HUES6 (cell line): Measurements from ENCODE around the gene DZANK1.
"Not testable (repeated sequence)": the region's sequence is repeated elsewhere in the genome, so short reads cannot be mapped to it uniquely, and the experiment has no call there.

Experiments
- H3K27ac ChIP-seq: 2 replicates; pipeline ENCODE4 v1.7.0; 2013; ENCODE audit warnings: low read depth, mild to moderate bottlenecking, low read length, inconsistent platforms
- H3K27me3 ChIP-seq: 2 replicates; pipeline ENCODE4 v1.6.1; 2013; ENCODE audit warnings: low read length; ENCODE audit not compliant: control insufficient read depth, insufficient read depth
- H3K36me3 ChIP-seq: 2 replicates; pipeline ENCODE4 v1.6.1; 2013; ENCODE audit warnings: low read length; ENCODE audit not compliant: control insufficient read depth, insufficient read depth
- H3K4me1 ChIP-seq: 2 replicates; pipeline ENCODE4 v1.6.1; 2013; ENCODE audit warnings: low read length; ENCODE audit not compliant: control insufficient read depth, insufficient read depth
- H3K4me3 ChIP-seq: 2 replicates; pipeline ENCODE4 v1.5.1; 2013; ENCODE audit warnings: low read depth, low read length
- H3K9ac ChIP-seq: one replicate; pipeline ENCODE4 v1.6.1; 2013; ENCODE audit warnings: mild to moderate bottlenecking, low read length
- H3K9me3 ChIP-seq: 2 replicates; pipeline ENCODE4 v1.6.1; 2013; ENCODE audit warnings: low read depth, low read length; ENCODE audit not compliant: control insufficient read depth, insufficient read depth

The DZANK1 gene

DNA sequence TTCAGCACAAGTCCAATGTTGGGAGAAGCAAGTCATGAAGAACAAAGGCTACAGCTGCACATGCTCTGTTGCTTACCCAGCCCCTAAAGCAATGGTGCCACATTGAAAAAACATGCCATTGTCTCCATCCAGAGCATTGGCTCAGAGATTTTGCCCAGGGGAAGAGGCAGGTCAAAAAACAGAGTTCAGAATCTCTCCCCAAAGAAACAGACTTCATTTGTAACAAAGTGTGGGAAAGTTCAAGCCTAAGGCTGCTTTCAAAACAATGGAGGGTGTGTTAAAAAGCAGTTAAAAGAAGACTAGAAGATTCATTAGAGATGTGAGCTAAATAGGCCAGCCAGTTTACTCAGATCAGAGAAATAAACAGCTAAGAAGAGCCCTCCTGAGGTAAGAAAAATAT, 63.6 kb downstream of the DZANK1 start:
- H3K9me3 ChIP-seq: peaks cover 14% of the 10 kb centered on the region
- H3K36me3 ChIP-seq: peaks cover 4% of the 10 kb centered on the region; the same call in 1 of the 2 replicates
- no peak overlapping the region for H3K9ac ChIP-seq
- no peak overlapping the region for H3K4me3 ChIP-seq
- H3K27ac ChIP-seq: no peak overlapping the region
- H3K4me1 ChIP-seq: no peaks in the 10 kb centered on the region
- H3K27me3 ChIP-seq: no peaks in the 10 kb centered on the region

DNA sequence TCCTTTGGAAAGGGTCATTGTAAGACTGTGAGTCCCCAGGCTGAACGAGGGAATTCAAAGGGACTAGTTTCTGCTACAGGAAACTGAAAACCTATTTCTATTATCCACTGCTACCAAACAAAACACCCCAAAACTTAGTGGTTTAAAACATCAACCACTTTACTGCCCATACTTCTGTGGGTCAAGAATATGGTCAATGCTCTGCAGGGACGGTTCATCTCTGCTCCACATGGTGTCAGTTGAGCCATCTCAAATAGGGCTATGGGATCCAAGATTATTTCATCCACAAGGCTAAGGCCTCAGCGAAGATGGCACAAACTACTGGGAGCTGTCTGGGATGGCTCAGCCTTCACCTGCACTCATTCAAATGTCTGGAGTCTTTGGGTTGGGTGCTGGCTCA, 65.5 kb downstream of the DZANK1 start:
- Histone ChIP-seq H3K4me3 (no peak overlapping the region), H3K9ac (no peak overlapping the region), H3K4me1 (no peaks in the 10 kb centered on the region), H3K36me3 (peaks cover 6% of the 10 kb centered on the region; the same call in 1 of the 2 replicates), H3K9me3 (peaks cover 14% of the 10 kb centered on the region), H3K27me3 (no peaks in the 10 kb centered on the region), H3K27ac (no peak overlapping the region)

DNA sequence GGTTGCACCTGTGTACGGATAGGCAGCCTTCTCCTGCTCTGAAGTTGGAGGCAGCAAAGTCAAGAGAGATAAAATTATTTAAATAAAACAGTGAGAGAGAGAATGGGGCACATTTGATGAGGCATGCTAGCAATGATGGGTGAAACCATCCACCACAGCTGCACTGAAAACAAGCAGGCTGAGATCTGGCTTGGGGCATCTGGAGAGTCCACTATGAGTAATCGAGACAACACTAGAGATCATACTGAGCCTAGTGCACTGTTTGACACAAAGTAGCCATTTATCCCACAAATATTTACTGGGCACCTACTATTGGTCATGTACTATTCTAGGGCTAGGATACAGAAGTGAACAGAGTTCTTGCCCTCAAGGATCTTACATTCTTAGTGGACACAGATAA, 66.4 kb downstream of the DZANK1 start:
- no peak overlapping the region for H3K27ac ChIP-seq
- H3K4me3 ChIP-seq: no peak overlapping the region
- no peaks in the 10 kb centered on the region for H3K4me1 ChIP-seq
- peaks cover 14% of the 10 kb centered on the region for H3K9me3 ChIP-seq
- no peaks in the 10 kb centered on the region for H3K27me3 ChIP-seq
- H3K36me3 ChIP-seq: peaks cover 6% of the 10 kb centered on the region; the same call in 1 of the 2 replicates
- no peak overlapping the region for H3K9ac ChIP-seq

DNA sequence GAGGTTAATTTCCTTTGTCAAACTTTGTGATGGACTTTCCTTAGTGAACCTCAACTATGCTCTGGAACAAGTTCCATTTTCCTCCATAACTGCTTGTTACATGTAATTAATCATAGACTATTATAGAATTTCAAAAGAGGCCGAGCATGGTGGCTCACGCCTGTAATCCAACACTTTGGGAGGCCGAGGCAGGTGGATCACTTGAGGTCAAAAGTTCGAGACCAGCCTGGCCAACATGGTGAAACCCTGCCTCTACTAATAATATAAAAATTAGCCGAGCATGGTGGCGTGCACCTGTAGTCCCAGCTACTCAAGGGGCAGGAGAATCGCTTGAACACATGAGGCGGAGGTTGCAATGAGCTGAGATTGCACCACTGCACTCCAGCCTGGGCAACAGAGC, 68.1 kb downstream of the DZANK1 start:
- H3K27ac ChIP-seq, H3K9ac ChIP-seq, H3K27me3 ChIP-seq, H3K36me3 ChIP-seq, H3K4me3 ChIP-seq, H3K4me1 ChIP-seq: not testable (repeated sequence)
- peaks cover 14% of the 10 kb centered on the region for H3K9me3 ChIP-seq

DNA sequence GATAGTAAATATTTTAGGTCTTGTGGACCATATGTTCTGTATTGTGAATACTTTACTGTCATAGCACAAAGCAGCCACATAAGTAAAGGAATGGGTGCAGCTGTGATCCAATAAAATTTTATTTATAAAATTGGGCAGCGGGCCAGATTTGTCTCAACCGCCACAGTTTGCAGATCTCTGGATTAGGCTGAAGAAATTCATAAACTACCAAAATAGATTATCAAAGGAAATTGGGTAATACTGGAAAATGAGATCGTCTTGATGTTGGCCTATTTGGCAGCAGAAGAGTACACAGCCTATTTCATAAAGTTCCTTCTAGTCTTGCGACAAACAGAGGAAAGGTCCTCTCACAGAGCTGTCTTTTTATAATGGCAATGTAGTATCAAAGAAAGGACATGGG, 69.8 kb downstream of the DZANK1 start:
- peaks cover 3% of the 10 kb centered on the region; the same call in 1 of the 2 replicates for H3K36me3 ChIP-seq
- H3K9me3 ChIP-seq: peaks cover 8% of the 10 kb centered on the region
- H3K9ac ChIP-seq: no peak overlapping the region
- peaks cover 9% of the 10 kb centered on the region; the same call in 1 of the 2 replicates for H3K4me1 ChIP-seq
- no peak overlapping the region for H3K27ac ChIP-seq
- no peaks in the 10 kb centered on the region for H3K27me3 ChIP-seq
- H3K4me3 ChIP-seq: no peak overlapping the region

DNA sequence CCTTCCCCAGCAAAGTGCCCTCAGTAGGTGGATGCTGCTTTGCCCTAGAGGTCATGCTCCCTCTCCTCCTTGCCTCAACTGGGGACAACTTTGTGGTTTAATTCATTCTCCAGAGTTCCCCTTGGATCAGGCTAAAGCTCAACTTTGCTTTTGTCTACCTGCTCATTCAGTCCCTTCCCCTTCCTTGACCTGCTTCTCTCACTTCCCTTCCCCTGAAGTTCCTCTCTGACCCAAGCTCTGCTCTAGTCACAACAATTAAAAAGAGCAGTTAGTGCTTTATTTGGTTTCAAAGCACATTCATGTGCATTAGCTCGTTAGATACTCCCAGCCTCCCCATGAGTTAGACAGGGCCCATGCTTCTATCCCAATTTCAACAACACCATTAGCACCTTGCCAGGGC, 71.3 kb downstream of the DZANK1 start:
- Histone ChIP-seq H3K9me3 (no peaks in the 10 kb centered on the region), H3K27me3 (no peaks in the 10 kb centered on the region), H3K36me3 (peaks cover 3% of the 10 kb centered on the region; the same call in 1 of the 2 replicates), H3K4me1 (peaks cover 9% of the 10 kb centered on the region; the same call in 1 of the 2 replicates), H3K9ac (no peak overlapping the region), H3K27ac (no peak overlapping the region), H3K4me3 (no peak overlapping the region)

DNA sequence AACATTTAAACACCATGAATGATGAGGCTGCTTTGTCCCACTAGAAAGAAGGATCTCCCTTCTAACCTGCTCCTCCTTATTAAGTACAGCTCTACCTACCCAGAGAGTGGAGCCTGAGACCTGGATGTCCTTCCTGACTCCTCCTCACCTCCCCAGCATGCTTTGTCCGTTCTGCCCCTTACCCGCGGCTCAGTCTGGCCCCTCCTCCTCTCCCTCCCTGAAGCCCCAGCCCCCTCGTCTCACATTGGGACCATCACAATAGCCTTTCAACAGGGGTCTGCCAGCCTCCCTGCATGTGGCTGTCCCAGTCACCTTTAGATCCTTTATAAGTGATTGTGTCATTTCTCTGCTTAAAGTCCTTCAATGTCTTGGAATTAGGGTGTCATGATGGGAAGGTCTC, 72.5 kb downstream of the DZANK1 start:
- peaks cover 3% of the 10 kb centered on the region; the same call in 1 of the 2 replicates for H3K36me3 ChIP-seq
- no peak overlapping the region for H3K4me3 ChIP-seq
- H3K9me3 ChIP-seq: no peaks in the 10 kb centered on the region

DNA sequence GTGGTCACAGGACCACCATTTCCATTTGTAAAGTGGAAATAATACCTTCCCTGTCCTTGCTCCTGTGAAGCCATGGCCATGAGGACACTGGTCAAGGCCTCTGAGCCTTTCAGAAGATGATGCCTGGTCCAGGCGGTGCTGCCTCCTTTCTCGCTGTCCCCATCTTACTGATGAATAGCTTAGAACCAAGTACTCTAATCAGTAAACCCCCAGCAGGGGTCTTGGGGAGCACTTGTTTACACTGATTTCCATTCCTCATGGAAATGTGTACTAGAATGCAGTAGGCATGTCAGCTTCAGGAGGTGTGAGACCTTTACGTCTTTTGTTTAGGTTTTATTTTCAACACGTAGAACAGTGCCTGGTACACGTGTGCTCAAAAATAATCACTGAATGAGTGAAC, 75.1 kb downstream of the DZANK1 start:
- Histone ChIP-seq H3K27me3 (no peaks in the 10 kb centered on the region), H3K36me3 (peaks cover 5% of the 10 kb centered on the region; the same call in 1 of the 2 replicates), H3K4me1 (peaks cover 9% of the 10 kb centered on the region; the same call in 1 of the 2 replicates), H3K4me3 (no peak overlapping the region), H3K27ac (no peak overlapping the region), H3K9ac (no peak overlapping the region), H3K9me3 (no peaks in the 10 kb centered on the region)

More for the DNA sequence above, 72.5 kb downstream of the DZANK1 start:
- H3K27me3 ChIP-seq: no peaks in the 10 kb centered on the region
- peaks cover 9% of the 10 kb centered on the region; the same call in 1 of the 2 replicates for H3K4me1 ChIP-seq
- no peak overlapping the region for H3K27ac ChIP-seq
- no peak overlapping the region for H3K9ac ChIP-seq

DNA sequence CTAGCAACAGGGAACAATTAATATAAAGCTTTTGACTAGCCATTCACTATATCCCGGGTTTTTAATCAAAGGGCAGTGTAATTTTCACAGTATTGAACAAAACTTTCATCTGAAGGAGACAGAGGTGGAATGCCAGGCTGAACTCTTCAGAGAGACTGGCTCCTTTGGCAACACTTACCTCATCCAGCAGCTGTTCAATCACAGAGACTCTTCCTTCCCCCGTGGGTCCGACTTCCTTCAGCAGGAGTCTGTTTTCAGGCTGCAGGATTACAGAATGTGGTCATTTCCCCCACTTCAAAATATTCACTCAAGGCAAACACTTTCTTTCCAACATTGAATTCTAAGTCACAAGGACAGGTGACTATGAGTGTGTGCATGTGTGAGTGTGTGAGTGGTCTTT, 76.6 kb downstream of the DZANK1 start:
- Histone ChIP-seq H3K27ac (no peak overlapping the region), H3K36me3 (peaks cover 5% of the 10 kb centered on the region; the same call in 1 of the 2 replicates), H3K4me1 (peaks cover 9% of the 10 kb centered on the region; the same call in 1 of the 2 replicates), H3K27me3 (no peaks in the 10 kb centered on the region), H3K9ac (no peak overlapping the region), H3K4me3 (no peak overlapping the region), H3K9me3 (no peaks in the 10 kb centered on the region)

DNA sequence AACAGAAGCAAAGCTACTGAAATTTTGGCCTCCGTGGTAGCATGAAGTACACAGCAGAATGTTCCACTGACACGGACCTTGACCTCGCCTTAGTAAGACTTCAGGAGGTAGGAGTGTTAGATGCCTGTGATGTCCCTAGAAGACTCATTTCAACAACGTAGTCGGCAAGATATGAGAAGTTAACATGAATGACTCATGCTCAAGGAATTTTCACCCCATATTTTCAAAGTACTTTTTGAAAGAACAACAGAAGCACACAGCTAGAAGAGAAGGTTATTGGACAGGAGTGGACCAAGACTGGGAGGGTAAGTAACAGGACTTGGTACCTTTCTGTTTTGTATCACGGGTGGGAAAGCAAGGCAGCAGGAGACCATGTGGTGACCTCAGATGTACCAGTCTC, 78.0 kb downstream of the DZANK1 start:
- H3K27me3 ChIP-seq: no peaks in the 10 kb centered on the region
- H3K4me3 ChIP-seq: no peak overlapping the region
- no peak overlapping the region for H3K9ac ChIP-seq
- peaks cover 5% of the 10 kb centered on the region; the same call in 1 of the 2 replicates for H3K36me3 ChIP-seq
- H3K27ac ChIP-seq: no peak overlapping the region
- H3K9me3 ChIP-seq: no peaks in the 10 kb centered on the region
- H3K4me1 ChIP-seq: no peaks in the 10 kb centered on the region

DNA sequence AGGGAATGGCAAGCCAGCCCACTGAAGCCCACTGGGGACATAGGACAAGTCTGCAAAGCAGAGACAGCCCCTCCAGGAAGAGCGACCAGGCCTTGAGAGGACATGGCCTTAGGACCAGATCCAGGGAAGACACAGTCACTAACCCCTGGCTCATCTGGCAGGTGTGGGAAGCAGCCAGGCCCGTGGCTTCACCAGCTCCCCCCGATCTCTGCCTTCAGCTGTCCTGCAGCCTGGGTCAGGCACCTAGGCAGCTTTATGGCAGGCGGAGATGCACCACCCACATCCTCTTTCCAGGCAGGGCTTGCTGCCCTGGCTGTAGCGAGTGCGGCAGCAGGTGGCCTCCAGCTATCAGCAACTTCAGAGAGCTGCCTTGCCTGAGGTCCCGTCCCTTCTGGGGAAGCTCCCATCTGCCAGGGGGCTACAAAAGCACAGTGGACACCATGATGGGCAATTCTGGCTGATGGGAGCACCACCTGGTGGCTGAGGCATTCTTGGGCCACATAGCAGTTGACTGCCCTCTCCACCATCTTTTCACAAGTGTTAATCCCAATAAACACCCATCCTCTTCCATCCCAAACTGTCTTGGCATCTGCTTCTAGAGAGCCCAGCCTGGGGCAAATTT, 85.8 kb downstream of the DZANK1 start:
- no peaks in the 10 kb centered on the region for H3K27me3 ChIP-seq
- no peaks in the 10 kb centered on the region for H3K36me3 ChIP-seq
- H3K4me1 ChIP-seq: no peaks in the 10 kb centered on the region
- H3K27ac ChIP-seq: no peak overlapping the region
- no peak overlapping the region for H3K4me3 ChIP-seq
- no peaks in the 10 kb centered on the region for H3K9me3 ChIP-seq
- no peak overlapping the region for H3K9ac ChIP-seq
